GM21786 (cell line): ENCODE data around the gene ELMO1.

Experiments used
- ATAC-seq: cut with Tn5 transposase; IDR thresholded peaks from one replicate; pipeline ENCODE4 v1.9.1; 2021; ENCODE audit not compliant: unreplicated experiment

The ELMO1 gene

GRCh38 chr7:37282093-37282444, 166.6 kb downstream of the ELMO1 start:
- no peak for ATAC-seq

GRCh38 chr7:37281368-37282092, 167.1 kb downstream of the ELMO1 start:
- no peak for ATAC-seq

- no peak for ATAC-seq
Observed at GRCh38 chr7:37277513-37277912, 171.2 kb downstream of the ELMO1 start.

- no peak for ATAC-seq
Observed at GRCh38 chr7:37275078-37275710, 173.5 kb downstream of the ELMO1 start.

- ATAC-seq: no peak
Observed at GRCh38 chr7:37273891-37274290, 174.8 kb downstream of the ELMO1 start.

GRCh38 chr7:37269711-37270508, 178.8 kb downstream of the ELMO1 start:
- no peak for ATAC-seq

- no peak for ATAC-seq
Observed at GRCh38 chr7:37267251-37267650, 181.4 kb downstream of the ELMO1 start.

- no peak for ATAC-seq
Observed at GRCh38 chr7:37265876-37266275, 182.8 kb downstream of the ELMO1 start.

- no peak for ATAC-seq
Observed at GRCh38 chr7:37265006-37265405, 183.7 kb downstream of the ELMO1 start.

- ATAC-seq: no peak
Observed at GRCh38 chr7:37262181-37262580, 186.5 kb downstream of the ELMO1 start.

GRCh38 chr7:37259319-37259821, 189.3 kb downstream of the ELMO1 start:
- ATAC-seq: no peak

GRCh38 chr7:37256631-37257030, 192.0 kb downstream of the ELMO1 start:
- no peak for ATAC-seq

GRCh38 chr7:37255327-37255944, 193.2 kb downstream of the ELMO1 start:
- ATAC-seq: no peak

GRCh38 chr7:37251222-37251621, 197.4 kb downstream of the ELMO1 start:
- ATAC-seq: no peak

- ATAC-seq: no peak
Observed at GRCh38 chr7:37249240-37249639, 199.4 kb downstream of the ELMO1 start.

GRCh38 chr7:37248396-37248861, 200.2 kb downstream of the ELMO1 start:
- ATAC-seq: no peak

GRCh38 chr7:37247861-37248260, 200.8 kb downstream of the ELMO1 start:
- ATAC-seq: no peak

GRCh38 chr7:37245590-37245989, 203.1 kb downstream of the ELMO1 start:
- ATAC-seq: no peak

- no peak for ATAC-seq
Observed at GRCh38 chr7:37236906-37237305, 211.8 kb downstream of the ELMO1 start.

- ATAC-seq: no peak
Observed at GRCh38 chr7:37235813-37236212, 212.9 kb downstream of the ELMO1 start.

GRCh38 chr7:37234928-37235327, 213.7 kb downstream of the ELMO1 start:
- no peak for ATAC-seq
